Type B pancreatic cell (in vitro differentiated cells): ENCODE results near the gene ATP9A. TPM values are rescaled to one million over a fixed set of nuclear protein-coding genes. Genes with fewer than 3 reads are reported as not detected.
"Not testable (repeated sequence)": the region's sequence is repeated elsewhere in the genome, so short reads cannot be mapped to it uniquely, and the experiment has no call there.

Experiments used
- DNase-seq: peaks from one replicate; pipeline ENCODE4 v3.0.0; 2021; ENCODE audit warnings: mixed read lengths; ENCODE audit not compliant: unreplicated experiment; ENCODE audit errors: extremely low spot score
- H3K27ac Mint-ChIP-seq: 2 replicates; pipeline ENCODE4 v1.8.0; 2021; ENCODE audit warnings: mild to moderate bottlenecking, mixed read lengths
- H3K27me3 Mint-ChIP-seq: 2 replicates; pipeline ENCODE4 v1.8.0; 2021; ENCODE audit warnings: mixed read lengths
- H3K36me3 Mint-ChIP-seq: 2 replicates; pipeline ENCODE4 v1.8.0; 2021; ENCODE audit warnings: mixed read lengths
- H3K4me1 Mint-ChIP-seq: one replicate; pipeline ENCODE4 v1.8.0; 2021; ENCODE audit warnings: mixed read lengths; ENCODE audit not compliant: unreplicated experiment
- H3K4me3 Mint-ChIP-seq: 2 replicates; pipeline ENCODE4 v1.8.0; 2021; ENCODE audit warnings: mild to moderate bottlenecking, mixed read lengths
- H3K9me3 Mint-ChIP-seq: 2 replicates; pipeline ENCODE4 v1.8.0; 2021; ENCODE audit warnings: mixed read lengths
- total RNA-seq: library from RNA; stranded (reverse); gene quantifications from 2 replicates; pipeline ENCODE4 v1.2.1, GENCODE V29; 2021; ENCODE audit warnings: low replicate concordance
- TF ChIP-seq, protein P1 (sequence below): fragments of 200-600 bp; sonication (generic); conservative IDR thresholded peaks from 2 replicates; pipeline ENCODE4 v1.5.0; 2021; ENCODE audit warnings: antibody characterized with exemption, mild to moderate bottlenecking

The ATP9A gene
- total RNA-seq, 1 donor from 2014 or later: 55.8 TPM

DNA sequence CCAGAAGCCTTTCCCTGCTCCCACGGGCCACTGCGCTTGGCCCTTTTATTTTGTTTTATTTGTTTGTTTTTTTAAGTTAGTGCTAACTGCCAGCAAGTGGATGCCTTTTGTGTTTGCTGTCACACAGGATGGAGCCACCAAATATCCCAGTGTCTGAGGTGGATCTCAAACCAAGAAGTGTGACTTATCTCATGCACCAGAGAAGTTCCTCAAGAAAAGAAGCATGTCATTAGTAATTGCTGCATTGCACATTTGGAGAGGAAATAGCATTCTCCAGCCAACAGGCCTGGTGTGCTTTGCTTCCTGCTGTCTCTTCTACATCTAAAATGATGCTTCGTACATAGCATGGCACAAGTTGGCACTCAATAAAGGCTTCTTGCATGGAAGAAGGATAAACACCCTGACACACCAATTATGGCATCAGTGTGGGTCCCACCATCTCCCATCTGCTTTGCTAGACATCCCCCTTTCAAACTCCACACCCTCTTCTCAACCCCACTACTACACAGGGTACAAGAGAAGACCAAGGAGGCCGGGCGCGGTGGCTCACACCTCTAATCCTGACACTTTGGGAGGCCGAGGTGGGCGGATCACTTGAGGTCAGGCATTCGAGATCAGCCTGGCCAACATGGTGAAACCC lies 1.9 kb upstream of the ATP9A start:
- peak overlapping the region; percentile 91 for H3K27ac Mint-ChIP-seq

DNA sequence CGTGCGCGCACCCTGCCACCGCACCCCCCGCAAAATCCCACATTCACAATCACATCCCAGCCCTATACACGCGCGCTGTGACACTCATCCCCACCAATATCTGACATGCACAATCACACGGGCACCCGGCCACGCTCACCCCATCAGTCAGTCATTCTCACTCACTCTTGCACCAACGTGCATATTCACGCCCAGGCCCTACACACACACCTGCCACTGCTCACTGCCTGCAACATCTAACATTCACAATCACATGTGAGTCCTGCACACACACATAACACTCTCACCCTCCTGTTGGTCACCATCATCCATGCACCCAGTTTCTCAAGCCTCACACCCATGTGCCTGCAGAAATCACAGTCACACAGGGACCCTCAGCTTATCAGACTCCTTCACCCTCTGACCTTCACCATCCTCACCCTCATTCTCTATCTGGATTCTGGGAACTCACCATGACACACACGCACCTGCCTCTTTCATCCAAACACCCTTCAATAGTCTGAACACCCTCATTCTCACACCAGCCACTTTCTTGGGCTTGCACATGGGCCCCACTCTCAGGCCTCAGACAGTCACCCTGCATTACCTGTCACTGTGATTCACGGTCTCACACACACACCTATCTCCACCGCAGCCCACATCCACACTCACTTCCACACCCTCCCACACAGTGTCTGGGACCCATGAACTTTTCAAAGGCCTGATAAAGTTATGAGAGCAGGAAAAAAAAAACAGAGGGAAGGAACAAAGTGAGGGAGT lies 748 bp upstream of the ATP9A start:
- TF ChIP-seq, protein P1, sequence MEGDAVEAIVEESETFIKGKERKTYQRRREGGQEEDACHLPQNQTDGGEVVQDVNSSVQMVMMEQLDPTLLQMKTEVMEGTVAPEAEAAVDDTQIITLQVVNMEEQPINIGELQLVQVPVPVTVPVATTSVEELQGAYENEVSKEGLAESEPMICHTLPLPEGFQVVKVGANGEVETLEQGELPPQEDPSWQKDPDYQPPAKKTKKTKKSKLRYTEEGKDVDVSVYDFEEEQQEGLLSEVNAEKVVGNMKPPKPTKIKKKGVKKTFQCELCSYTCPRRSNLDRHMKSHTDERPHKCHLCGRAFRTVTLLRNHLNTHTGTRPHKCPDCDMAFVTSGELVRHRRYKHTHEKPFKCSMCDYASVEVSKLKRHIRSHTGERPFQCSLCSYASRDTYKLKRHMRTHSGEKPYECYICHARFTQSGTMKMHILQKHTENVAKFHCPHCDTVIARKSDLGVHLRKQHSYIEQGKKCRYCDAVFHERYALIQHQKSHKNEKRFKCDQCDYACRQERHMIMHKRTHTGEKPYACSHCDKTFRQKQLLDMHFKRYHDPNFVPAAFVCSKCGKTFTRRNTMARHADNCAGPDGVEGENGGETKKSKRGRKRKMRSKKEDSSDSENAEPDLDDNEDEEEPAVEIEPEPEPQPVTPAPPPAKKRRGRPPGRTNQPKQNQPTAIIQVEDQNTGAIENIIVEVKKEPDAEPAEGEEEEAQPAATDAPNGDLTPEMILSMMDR: no peak
- no peak for DNase-seq
- Mint-ChIP-seq H3K27ac (peak overlapping the region; percentile 91), H3K4me3 (peak overlapping the region; percentile 93), H3K4me1 (peaks cover 16% of the 10 kb centered on the region), H3K9me3 (no peaks in the 10 kb centered on the region), H3K27me3 (peaks cover 6% of the 10 kb centered on the region), H3K36me3 (no peaks in the 10 kb centered on the region)

More for the DNA sequence above, 1.9 kb upstream of the ATP9A start:
- TF ChIP-seq, protein P1: no peak
- peaks cover 6% of the 10 kb centered on the region for H3K27me3 Mint-ChIP-seq
- peak overlapping the region; percentile 93 for H3K4me3 Mint-ChIP-seq
- H3K9me3 Mint-ChIP-seq: no peaks in the 10 kb centered on the region
- H3K36me3 Mint-ChIP-seq: no peaks in the 10 kb centered on the region
- H3K4me1 Mint-ChIP-seq: peaks cover 13% of the 10 kb centered on the region
- no peak for DNase-seq

DNA sequence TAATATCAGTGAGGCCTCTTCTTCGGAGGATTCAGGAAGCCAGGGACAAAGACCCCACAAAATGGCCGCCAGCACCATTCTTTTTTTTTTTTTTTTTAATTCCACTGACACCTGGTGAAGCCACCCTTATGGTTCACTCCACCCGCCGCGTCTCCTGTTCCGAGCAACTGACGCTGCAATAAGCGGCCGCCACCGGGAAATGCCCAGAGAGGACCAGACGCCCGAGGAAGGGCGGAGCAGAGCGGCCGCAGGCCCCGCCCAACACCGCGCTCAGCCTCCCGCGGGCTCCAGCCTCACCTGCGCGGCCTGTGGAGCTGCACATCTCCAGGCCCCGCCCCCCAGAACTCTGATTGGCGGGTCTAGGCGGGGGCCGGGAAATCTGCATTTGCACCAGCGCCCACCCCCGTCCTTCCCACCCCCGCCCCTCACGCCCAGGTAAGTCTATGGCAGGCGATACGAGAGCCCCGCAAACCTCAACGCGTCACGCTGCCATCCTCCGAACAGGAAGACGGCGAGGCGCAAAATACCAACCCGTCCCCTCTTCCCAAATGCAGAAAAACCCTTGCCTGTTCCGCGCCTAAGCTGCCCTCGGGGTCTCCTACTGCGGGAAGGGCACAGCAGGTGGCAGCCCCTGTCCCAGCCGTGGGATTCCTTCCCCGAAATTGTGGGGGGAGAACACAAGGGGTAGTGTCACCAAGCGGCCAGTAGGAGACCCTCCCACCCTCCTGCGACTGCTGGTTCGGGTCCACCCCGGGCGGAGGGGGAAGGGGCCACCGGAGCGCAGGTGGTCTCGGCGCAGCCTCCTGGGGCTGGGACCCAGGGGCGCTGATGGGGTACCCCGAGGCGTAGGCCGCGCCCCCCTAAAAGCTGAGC lies 960 bp downstream of the ATP9A start:
- peak; percentile 85 for DNase-seq
- TF ChIP-seq, protein P1: peak; percentile 74
- Mint-ChIP-seq H3K27me3 (peaks cover 6% of the 10 kb centered on the region), H3K4me3 (peak overlapping the region; percentile 93), H3K36me3 (no peaks in the 10 kb centered on the region), H3K9me3 (no peaks in the 10 kb centered on the region), H3K4me1 (peaks cover 16% of the 10 kb centered on the region), H3K27ac (peak overlapping the region; percentile 85)

DNA sequence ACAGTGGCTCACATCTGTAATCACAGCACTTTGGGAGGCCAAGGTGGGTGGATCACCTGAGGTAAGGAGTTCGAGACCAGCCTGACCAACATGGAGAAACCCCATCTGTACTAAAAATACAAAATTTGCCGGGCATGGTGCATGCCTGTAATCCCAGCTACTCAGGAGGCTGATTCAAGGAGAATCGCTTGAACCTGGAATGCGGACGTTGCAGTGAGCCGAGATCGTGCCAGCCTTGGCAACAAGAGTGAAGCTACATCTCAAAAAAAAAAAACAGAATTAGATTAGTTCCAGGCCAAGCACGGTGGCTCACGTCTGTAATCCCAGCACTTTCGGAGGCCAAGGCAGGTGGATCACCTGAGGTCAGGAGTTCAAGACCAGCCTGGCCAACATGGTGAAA lies 2.8 kb downstream of the ATP9A start:
- Mint-ChIP-seq H3K4me1 (peaks cover 22% of the 10 kb centered on the region), H3K4me3 (peak overlapping the region; percentile 9), H3K27ac (peak overlapping the region; percentile 20)
- not testable (repeated sequence) for H3K36me3 Mint-ChIP-seq, H3K27me3 Mint-ChIP-seq, H3K9me3 Mint-ChIP-seq, DNase-seq

DNA sequence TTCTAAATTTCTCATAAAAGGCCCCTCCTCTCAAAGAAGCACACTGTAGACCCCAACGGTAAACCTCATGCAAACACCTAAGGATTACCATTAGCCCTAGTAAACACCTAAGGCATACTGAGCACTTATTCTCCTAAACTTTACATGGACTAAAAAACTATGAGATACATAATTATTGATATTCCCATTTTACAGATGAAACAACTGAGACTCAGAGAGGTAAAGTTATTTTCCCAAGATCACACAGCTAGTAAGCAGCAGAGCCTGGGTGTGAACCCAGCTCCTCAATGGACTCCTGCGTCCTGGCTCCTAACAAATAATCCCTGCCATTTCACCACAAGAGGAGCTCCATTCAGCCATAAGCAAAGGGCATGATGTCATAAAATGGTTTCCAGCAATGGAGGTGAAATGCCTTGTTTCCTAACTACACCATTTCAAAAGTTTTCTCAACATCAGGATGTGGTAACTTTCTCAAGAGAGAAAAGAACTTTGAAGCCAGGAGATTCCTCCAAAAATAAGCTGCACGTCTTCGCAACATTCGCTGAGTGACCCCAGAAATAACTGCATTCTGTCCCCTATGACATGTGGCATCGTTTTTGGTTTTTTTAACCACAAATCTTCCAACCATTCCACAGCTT lies 4.1 kb downstream of the ATP9A start:
- TF ChIP-seq, protein P1: no peak
- Mint-ChIP-seq H3K9me3 (no peaks in the 10 kb centered on the region), H3K27ac (peak overlapping the region; percentile 36), H3K36me3 (peaks cover 11% of the 10 kb centered on the region), H3K4me3 (no peak overlapping the region), H3K27me3 (peaks cover 5% of the 10 kb centered on the region), H3K4me1 (peaks cover 22% of the 10 kb centered on the region)
- DNase-seq: no peak
